EL (cell line): ENCODE results near the gene ABCE1.

Source experiments
- DNase-seq: peaks from one replicate; pipeline ENCODE4 v3.0.0-alpha.2; 2016

ABCE1 gene

DNA sequence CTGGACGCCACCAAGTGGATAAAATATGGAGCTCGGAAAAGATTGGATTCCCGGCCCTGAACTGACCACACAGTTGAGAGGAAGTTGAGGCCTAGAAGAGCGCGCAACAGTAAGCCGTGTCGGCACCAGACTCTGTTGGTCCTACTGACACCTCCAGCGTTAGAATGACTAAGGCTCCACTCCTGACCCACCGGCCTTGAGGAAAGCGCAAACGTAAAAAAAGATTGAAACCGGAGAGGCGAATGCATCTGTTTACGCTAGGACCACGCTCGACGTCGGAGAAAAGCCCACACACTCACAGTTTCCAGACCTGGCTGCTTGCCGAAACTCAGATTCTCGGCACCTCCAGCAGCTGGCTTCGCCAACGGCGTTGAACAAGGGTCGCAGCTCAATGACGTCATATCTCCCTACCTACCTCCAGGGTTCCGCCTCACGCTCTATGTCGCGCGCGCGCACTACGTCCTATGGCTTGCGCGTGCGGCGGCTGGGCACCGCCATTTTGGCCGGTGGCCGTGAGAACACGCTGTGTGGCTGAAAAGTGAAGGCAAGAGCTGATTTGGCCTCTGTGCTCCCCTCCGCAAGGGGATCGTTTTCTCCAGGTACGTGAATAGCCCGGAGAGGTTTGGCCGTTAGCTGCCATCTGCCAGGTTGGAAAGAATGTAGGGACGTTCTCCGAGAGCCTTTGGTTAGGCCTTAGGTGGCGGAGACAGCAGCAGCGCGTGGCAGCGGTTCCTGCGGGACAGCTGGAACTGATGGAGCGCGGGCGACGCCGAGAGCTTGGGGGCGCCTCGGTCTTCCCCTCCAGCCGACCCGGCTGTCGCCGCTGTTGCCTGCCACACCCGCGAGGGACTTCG lies at the start of gene ABCE1, which contains the start of gene ANAPC10:
TSS of gene ABCE1 (plus strand) at position 491 of the 854 bp plus-strand sequence. CDS start 6,102 bp downstream, outside the sequence.
TSS of gene ANAPC10 (minus strand) at position 376 of the 854 bp plus-strand sequence. CDS start 2,097 bp downstream, outside the sequence.
- peak; percentile 98 for DNase-seq

DNA sequence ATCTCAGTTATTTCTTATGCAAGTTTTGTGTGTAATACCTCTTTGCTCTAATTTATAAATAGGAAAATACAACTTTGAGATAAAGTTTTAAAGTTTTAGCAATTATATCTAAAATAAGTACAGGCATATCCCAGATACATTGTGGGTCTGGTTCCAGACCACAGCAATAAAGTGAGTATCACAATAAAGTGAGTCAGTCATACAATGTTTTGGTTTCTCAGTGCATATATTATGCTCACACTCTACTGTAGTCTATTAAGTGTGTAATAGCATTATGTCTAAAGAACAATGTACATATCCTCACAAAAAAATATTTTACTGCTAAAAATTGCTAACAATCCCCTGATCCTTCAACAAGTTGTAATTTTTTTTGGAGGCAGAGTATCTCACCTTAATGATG lies 49.3 kb upstream of the ABCE1 start:
- DNase-seq, result no peak

DNA sequence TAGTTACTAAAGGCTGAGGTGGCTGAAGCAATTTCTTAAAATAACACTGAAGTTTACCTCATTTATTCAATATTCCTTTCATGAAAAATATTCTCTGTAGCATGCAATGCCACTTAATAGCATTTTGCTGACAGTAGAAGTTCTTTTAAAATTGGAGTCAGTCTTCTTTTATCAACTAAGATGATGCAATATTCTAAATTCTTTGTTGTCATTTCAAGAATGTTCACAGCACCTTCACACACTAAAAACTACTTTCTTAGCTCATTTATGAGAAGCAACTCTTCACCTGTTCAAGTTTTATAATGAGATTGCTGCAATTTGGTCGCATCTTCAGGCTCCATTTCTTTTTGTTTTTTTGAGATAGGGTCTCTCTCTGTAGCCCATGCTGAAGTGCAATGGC lies 48.9 kb upstream of the ABCE1 start:
- no peak for DNase-seq

DNA sequence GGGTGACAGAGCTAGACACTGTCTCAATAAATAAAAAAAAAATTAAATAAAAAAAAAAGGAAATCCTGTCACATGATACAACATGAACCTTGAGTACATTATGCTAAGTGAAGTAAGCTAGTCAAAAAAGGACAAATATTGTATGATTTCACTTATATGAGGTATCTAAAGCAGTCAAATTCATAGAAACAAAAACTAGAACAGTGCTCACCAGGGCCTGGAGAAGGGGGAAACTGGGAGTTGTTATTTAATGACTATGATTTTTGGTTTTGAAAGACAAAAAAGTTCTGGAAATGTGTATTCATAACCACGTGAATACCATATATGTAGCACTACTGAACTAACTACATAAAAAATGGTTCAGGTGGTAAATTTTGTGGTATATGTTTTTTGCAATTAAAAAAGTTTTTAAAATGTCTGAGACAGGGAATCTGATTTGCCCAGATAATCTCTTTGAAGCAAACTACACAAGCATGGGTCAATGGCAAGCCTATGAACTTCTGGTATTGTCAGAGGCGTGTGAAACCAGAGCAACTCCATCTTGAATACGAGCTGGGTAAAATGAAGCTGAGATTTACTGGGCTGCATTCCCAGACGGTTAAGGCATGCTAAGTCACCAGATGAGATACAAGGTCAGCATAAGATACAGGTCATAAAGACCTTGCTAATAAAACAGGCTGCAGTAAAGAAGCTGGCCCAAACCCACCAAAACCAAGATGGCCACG lies 42.4 kb upstream of the ABCE1 start:
- DNase-seq, result no peak

DNA sequence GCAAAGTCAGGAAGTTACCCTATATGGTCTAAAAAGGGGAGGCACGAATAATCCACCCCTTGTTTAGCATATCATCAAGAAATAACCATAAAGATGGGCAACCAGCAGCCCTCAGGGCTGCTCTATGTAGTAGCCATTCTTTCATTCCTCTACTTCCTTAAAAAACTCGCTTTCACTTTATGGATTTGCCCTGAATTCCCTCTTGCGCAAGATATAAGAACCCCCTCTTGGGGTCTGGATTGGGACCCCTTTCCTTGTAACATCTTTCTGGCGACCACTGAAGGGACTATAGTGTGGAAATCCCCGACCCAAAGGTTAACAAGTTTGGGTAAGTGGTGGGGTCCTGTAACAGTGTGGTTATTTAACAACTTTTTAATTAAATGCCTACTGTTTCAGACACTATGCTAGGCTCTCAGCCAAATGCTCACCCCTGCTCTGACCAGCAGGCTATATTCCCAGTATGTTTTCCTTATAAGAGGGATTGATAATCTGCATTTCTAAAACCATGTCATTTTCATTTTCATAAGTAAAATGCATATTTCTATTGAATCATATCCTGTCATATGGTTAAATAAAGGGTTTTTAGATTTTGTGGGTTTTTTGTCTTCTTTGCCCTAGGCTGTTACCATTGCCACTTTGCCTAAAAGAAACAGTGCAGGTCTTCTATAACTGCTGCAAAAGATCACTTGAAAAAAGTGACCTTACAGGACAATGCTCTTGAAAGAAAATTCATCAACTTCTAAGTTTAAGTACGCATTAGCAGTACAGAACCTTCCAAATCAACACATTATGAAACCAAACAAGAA lies 41.6 kb upstream of the ABCE1 start:
- DNase-seq, result no peak

DNA sequence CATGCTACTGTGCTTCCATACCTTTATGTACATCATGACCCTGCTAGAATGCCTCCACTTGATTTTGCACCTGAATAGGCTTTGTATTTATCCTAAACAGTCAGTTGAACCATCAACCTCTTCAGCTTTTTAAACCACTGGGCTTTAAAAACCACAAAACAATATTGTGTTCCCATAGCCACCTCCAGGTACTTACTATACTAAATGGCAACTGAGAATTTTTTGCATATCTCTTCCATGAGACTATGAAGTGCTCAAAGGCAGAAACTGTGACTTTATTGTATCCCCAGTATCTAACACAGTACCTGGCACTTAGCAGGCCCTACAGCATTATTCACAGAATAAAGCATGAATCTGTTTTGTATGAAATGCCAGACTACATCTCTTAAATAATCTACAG lies 39.9 kb upstream of the ABCE1 start:
- DNase-seq, result no peak

DNA sequence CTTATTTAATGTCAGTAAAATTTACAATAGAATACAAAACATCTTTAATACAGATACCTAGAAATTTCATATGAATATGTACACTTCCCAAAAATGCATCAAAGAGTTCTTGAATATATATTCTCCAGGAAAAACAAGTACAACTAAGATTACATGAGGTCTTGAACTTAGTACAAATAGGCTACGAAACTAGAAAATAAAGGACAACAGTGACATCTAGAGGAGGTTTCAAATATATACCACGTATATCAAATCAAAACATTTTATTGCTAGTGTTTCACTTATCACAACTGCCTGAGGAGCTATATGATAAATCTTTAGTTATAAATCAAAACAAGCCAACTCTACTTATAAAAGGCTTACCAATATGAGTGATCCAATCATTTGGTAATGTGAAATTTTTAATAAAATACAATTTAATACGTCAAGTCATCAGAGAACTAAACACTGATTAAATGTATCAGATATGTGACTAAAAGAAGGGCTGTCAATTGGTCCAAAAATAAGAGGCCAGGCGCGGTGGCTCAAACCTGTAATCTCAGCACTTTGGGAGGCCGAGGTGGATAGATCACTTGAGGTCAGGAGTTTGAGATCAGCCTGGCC lies 36.7 kb upstream of the ABCE1 start:
- DNase-seq, result peak; percentile 54

DNA sequence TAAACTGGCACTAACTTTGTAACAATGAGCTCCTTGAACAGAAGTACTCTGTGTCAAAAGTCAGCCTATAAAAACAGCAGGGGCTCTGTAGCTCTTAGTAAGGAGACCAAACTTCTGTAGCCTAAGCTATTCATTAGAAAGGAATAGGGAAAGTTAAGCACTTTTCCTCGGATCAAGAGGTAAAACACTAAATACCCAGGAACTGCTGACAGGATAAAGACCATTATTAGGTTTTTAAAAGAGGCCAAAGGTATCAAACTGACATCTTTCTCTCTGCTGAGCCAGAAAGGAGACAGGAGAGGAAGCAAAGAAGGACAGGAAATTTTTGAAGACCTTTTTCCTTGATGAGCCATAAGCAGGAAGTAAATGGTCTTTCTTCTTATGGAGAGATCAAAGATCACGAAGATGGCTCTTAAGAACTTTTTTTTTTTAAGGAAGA lies 32.0 kb upstream of the ABCE1 start:
- DNase-seq, result no peak

DNA sequence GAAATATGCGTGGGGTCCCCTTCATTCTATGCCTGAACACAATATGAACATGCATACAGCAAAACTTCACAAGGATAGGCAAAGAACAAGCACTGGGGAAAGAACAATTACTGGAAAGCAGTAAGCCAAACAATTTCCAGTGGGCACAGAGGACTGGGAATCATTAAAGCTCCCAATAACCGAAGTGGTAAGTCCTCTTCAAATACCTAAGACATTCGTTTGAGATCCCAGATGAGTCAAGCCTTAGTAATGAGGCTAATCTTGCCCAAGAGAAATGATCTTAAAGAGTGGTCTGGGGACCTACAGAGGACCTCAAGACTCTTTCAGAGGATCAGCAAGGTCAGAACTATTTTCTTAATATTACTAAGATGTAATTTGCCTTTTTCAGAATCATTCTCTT lies 28.8 kb upstream of the ABCE1 start:
- peak; percentile 76 for DNase-seq

DNA sequence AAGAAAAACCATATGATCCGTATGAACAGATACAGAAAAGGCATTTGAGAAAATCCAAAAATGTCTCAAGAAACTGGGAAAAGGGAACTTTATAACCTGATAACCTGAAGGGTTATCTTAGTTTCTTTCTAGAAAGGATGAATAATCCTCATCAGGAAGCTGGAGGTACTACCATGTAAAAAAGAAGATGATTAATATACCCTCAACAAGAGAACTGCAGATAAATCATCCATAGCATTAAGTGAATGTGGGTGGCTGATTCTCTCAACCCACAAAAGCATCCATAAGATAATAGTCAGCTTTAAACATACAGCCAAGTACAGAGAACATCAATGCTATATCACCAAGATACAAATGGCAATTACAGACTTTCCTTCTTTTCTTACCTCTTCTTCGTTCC lies 26.6 kb upstream of the ABCE1 start:
- DNase-seq, result no peak

DNA sequence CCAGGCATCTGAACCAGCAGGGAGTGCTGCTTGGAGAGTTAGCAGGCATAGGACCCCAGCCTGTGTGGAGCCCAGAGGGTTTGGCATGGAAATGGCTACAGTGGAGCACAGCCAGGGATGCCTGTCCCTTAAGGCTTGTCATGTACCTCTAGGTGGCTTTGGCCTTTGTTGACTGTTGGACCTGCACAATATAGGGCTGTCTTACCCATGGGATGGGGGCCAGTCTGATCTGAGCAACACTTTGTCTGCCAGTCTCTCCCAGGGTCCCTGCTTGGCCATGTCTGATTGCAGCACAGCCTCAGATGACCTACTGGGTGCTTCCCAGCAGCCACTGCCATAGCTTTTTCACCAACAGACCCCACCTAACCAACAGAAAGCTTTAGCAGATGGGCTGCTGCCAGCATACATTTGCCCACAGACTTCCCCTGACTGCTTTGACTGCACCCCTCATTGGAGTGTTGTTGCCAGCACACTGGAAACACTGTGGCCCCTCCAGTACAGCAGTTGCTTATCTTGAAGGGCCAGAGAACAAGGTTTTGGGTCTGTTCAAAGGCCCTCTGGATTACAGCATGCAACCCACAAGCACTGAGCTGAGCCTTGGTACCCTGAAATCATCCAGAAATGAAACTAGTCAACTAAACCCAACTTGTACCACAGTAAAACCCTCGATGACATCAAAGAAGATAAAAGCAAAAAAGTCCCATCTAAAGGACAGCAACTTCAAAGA lies 22.2 kb upstream of the ABCE1 start:
- no peak for DNase-seq

DNA sequence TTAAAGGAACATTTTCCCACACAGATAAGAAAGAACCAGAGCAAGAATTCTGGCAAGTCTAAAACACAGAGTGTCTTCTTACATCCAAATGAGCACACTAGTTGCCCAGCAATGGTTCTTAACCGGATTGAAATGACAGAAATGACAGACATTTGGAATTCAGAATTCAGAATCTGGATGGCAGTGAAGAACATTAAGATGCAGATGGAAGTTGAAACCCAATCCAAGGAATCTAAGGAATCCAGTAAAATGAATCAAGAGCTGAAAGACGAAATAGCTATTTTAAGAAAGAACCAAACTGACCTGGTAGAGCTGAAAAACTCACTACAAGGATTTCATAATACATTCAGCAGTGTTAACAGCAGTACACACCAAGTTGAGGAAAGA lies 21.6 kb upstream of the ABCE1 start:
- DNase-seq, result no peak

DNA sequence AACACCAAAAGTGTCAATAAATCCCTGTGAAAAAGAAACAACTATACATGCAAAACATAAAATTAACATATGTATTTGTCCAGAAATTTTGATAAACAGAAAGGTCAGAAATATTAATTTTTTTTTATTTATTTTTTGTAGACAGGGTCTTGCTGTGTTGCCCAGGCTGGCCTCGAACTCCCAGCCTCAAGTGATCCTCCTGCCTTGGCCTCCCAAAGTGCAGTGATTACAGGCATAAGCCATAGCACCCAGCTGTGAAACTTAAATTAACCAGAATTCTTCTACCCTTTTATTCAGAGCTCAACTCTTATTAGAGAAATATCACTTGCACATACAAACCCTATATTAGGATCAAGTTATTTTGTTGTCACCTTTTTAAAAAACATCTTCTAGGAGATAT lies 16.4 kb upstream of the ABCE1 start:
- no peak for DNase-seq

DNA sequence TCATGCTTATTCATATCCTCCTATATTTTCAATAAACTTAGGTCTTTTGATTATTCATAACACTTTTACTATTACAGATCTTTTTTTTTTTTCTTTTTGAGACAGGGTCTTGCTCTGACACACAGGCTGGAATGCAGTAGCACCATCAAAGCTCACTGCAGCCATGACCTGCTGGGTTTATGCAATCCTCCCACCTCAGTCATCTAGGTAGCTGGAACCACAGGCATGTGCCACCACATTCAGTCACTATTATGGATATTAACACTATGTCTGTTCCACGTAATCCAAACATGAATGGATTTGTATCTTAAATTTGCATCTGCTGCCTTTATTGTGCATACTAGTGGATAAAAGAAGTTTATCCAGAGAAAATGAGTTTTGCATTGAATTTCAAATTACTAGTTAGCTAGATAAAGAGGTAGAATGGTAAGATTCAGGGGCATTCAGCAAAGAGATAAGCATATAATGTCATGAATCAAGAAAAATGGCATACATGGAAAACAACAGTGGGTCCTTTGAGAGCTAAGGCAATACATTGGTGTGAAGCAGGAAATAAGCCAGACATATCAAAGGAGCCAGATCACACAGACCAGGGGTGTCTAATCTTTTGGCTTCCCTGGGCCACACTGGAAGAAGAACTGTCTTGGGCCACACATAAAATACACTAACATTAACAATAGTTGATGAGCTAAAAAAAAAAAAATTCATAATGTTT lies 14.1 kb upstream of the ABCE1 start:
- peak; percentile 16 for DNase-seq

DNA sequence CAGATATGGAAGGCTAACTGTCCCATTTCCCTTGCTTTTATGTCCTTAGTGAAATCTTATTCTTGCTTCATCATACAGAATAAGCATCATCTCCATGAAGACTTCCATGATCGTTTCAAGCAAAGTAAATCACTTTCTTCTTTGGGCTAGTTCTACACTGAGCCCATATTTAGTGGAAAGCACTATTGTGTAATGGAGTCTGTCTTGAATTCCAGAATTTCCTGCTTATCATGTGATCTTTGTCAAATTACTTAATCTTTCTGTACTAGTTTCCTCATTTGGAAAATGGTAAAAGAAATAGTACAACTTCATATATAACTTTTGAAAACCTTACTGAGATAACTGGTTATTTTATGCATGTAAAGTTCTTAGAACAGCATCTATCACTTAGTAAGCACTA lies 7.7 kb upstream of the ABCE1 start:
- no peak for DNase-seq

DNA sequence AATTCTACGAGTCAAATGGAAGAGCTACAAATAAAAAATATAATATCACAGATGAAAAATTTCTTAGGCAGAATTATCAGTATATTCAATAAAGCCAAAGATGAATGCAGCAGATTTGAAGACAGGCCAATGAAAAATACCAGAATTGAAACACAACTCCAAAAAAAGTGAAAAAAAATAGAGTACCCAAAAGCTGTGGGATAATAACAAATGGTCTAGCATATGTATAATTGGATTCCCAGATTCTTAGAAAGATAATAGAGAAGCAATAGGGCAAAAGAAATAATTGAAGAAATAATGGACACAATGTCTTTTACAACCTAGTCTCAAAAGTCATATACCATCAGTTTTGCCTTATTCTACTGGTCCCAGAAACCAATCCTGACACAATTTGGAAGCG lies 4.5 kb upstream of the ABCE1 start:
- no peak for DNase-seq

DNA sequence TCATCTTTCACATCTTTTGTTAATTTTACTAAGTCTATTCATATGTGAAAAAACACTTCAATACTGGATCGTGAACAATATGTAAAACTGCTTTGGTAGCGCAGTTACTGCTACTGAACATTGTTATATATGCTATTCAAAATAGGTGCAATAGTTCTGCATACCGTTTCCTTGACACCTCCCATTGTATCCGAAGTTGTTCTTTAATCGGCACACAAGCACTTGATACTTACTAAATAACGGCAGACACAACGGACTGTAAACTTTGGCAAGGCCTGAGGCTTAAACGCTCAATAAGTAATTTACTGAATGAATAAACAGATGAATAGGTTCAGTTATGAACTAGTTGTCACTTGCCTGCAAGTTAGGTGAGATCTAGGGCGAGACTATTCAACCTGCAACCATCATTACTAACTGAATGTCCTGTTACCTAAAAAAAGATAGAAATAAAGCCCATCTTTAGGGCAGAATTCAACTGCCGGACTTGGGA lies 735 bp upstream of the ABCE1 start:
- no peak for DNase-seq

DNA sequence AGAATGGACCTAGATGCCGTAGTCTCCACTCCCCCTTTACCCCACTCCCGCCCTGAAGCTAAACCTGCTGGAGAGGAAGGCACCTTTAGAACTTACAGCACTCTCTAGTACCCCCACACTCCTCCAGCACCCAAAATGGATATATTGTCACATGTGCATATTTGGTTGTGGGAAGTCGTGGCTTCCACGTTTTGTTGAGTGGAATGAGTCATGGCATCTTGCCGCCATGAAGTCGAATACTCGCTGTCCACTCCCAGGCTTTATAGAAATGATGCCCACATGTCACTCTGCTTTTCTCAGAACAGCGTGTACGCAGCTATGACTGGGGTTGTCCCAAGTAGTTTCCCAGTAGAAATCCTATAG lies 545 bp downstream of the ABCE1 start:
- DNase-seq, result peak; percentile 64

DNA sequence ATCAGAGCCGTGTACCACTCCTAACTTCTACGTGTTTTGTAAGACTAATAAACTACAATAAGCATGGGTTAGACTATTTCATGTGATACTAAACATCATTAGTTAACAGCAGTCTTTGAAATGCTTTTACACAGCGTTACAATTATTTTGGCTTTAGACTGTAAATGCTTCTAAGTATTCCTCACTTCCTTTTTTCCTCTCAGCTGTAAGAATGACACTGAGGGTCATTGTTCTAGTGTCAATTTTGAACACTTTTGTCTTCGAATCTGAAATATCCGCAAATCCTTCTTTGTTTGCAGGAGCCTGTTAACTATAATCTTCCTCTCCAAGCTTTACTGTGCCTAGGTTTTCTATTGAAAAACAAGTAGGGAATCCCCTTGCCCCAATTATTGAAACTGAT lies 1.5 kb downstream of the ABCE1 start:
- peak; percentile 7 for DNase-seq

DNA sequence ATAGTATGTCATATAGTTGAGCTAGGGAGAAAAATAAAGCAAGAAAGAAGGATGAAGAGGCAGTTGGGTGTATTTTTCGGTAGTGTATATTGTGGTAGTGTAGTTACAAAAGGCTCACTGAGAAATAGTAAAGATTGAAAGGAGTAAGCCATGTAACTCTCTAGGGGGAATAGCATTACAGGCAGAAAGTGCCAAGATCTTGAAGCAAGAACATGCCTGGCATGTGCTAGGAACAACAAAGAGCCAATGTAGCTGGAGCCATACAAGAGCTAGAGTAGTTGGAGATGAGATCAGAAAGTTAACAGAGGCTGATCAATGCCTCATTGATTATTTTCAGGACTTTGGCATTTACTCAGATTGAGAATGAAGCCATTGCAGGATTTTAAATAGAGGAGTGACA lies 3.0 kb downstream of the ABCE1 start:
- DNase-seq, result no peak

DNA sequence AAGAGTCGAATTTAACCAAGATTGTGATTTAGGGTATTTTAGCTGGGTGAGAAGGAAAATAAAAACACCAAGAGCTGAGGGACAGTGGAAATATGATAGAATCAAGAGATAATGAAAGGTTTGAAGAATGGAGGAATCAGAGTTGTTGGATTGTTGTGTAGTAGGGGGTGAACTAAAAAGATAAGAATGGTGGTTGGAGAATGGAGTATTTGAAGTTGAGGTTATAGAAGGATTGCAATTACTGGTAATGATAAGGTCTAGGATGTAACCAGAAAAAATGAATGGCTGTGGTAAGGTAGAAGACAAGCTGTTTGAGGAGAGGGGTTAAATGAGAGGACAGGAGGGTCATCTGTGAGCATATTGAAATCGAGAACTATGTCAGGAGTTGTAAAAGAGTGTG lies 4.5 kb downstream of the ABCE1 start:
- no peak for DNase-seq
